KMS-11 (cell line): ENCODE results near the gene POU2AF1.

Experiments used
- H2AFZ ChIP-seq: fragments of 200-600 bp; sonication (generic); 2 replicates; pipeline ENCODE4 v1.6.1; 2016; ENCODE audit warnings: antibody characterized with exemption, mixed run types, low read depth
- H3K27ac ChIP-seq: fragments of 200-600 bp; sonication (generic); 2 replicates; pipeline ENCODE4 v1.6.1; 2016; ENCODE audit warnings: mild to moderate bottlenecking, mixed run types
- H3K27me3 ChIP-seq: fragments of 200-600 bp; sonication (generic); 2 replicates; pipeline ENCODE4 v1.6.1; 2017; ENCODE audit warnings: mild to moderate bottlenecking, low read depth, mixed run types, moderate library complexity; ENCODE audit not compliant: insufficient read depth
- H3K36me3 ChIP-seq: fragments of 200-600 bp; sonication (generic); 2 replicates; pipeline ENCODE4 v1.6.1; 2017; ENCODE audit warnings: mild to moderate bottlenecking, mixed run types; ENCODE audit not compliant: insufficient read depth
- H3K4me1 ChIP-seq: fragments of 200-600 bp; sonication (generic); 2 replicates; pipeline ENCODE4 v1.6.1; 2016; ENCODE audit warnings: mild to moderate bottlenecking, low read depth, mixed run types; ENCODE audit not compliant: poor library complexity, severe bottlenecking
- H3K4me2 ChIP-seq: fragments of 200-600 bp; sonication (generic); 2 replicates; pipeline ENCODE4 v1.7.0; 2016; ENCODE audit warnings: mild to moderate bottlenecking, mixed run types
- H3K4me3 ChIP-seq: fragments of 200-600 bp; sonication (generic); IDR thresholded peaks from 2 replicates; pipeline ENCODE4 v1.6.1; 2017; ENCODE audit warnings: low read depth, low read length, mixed read lengths; ENCODE audit not compliant: insufficient read depth
- H3K79me2 ChIP-seq: fragments of 200-600 bp; sonication (generic); 2 replicates; pipeline ENCODE4 v1.6.1; 2016; ENCODE audit warnings: low read depth, mixed run types; ENCODE audit not compliant: insufficient read depth
- H3K9ac ChIP-seq: fragments of 200-600 bp; sonication (generic); 2 replicates; pipeline ENCODE4 v1.6.1; 2016; ENCODE audit warnings: mild to moderate bottlenecking, mixed run types
- H4K20me1 ChIP-seq: fragments of 200-600 bp; sonication (generic); 2 replicates; pipeline ENCODE4 v1.6.1; 2016; ENCODE audit warnings: mild to moderate bottlenecking, mixed run types; ENCODE audit not compliant: insufficient read depth
- CTCF ChIP-seq: fragments of 200-600 bp; sonication (generic); conservative IDR thresholded peaks from 2 replicates; pipeline ENCODE4 v1.6.1; 2017; ENCODE audit warnings: low read depth, mild to moderate bottlenecking, antibody characterized with exemption, low read length, moderate library complexity, mixed read lengths

The POU2AF1 gene

GRCh38 chr11:111308140-111308539, 70.9 kb downstream of the POU2AF1 start:
- Histone ChIP-seq H3K27ac (no peak overlapping the region), H2AFZ (no peak overlapping the region), H3K4me2 (no peak overlapping the region), H3K79me2 (no peaks in the 10 kb centered on the region), H3K4me3 (no peak overlapping the region), H4K20me1 (no peaks in the 10 kb centered on the region), H3K4me1 (no peaks in the 10 kb centered on the region), H3K27me3 (no peaks in the 10 kb centered on the region), H3K36me3 (no peaks in the 10 kb centered on the region), H3K9ac (no peak overlapping the region)
- TF ChIP-seq CTCF = no peak

DNA sequence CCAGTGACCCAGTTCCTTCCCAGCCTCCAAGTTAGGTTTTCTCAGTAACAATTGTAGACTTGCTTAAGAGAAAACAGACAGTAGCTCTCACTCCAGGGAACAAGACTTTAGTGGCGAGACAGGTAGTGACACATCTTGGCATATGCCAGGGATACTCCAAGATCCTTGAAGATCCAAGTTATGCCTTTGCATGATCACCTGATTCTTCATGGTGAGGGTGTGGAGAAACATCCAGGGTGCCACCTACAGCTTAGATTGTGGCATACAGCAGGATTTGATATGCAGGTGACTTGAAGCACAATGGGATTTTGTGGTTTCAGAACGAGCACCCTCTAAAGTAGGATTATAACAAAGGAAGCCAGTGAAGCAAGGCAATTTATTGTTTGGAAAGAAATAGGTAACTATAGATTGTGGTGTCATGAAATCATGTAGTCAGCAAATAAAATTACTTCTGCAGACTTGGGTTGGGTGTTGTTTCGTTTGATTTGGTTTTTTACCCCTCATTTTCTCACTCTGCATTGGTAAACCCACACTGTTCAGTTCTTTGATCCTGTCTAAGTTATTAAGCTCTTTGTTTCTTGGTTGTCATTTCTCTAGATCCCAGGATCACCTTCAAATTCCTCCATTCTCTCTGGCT, 71.5 kb downstream of the POU2AF1 start:
- no peaks in the 10 kb centered on the region for H3K27me3 ChIP-seq
- TF ChIP-seq CTCF = no peak
- no peak overlapping the region for H3K4me3 ChIP-seq
- H3K79me2 ChIP-seq = no peaks in the 10 kb centered on the region
- no peak overlapping the region for H3K9ac ChIP-seq
- H3K4me2 ChIP-seq = no peak overlapping the region
- H4K20me1 ChIP-seq = no peaks in the 10 kb centered on the region
- no peaks in the 10 kb centered on the region for H3K36me3 ChIP-seq
- no peak overlapping the region for H3K27ac ChIP-seq
- H3K4me1 ChIP-seq = no peaks in the 10 kb centered on the region
- no peak overlapping the region for H2AFZ ChIP-seq

GRCh38 chr11:111306321-111306720, 72.8 kb downstream of the POU2AF1 start:
- Histone ChIP-seq H3K4me1 (no peaks in the 10 kb centered on the region), H3K9ac (no peak overlapping the region), H3K36me3 (no peaks in the 10 kb centered on the region), H3K4me3 (no peak overlapping the region), H4K20me1 (no peaks in the 10 kb centered on the region), H2AFZ (no peak overlapping the region), H3K4me2 (no peak overlapping the region), H3K79me2 (no peaks in the 10 kb centered on the region), H3K27ac (no peak overlapping the region), H3K27me3 (no peaks in the 10 kb centered on the region)
- no peak for TF ChIP-seq CTCF

DNA sequence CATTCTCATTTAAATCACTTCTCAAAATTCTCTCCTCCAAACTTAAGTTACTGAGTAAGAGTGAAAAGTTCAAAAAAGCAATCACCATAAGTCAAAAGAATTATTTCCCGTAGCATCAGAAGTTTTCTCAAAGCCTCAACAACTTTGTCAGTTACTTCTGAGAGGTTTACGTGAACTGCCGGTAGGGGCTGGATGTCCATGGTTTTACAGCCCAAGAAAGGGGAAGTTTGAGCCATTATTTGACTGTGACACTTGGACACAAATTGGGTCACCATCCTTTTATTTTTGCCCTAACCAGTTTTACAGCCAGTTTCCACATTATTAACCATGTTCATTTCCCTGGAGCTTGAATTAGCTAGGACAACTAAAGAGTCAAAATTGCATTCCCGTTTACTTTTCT, 73.2 kb downstream of the POU2AF1 start:
- no peaks in the 10 kb centered on the region for H3K4me1 ChIP-seq
- no peak overlapping the region for H2AFZ ChIP-seq

More for the DNA sequence above, 73.2 kb downstream of the POU2AF1 start:
- Histone ChIP-seq H3K27ac (no peak overlapping the region), H3K4me2 (no peak overlapping the region), H3K79me2 (no peaks in the 10 kb centered on the region), H4K20me1 (no peaks in the 10 kb centered on the region), H3K4me3 (no peak overlapping the region), H3K9ac (no peak overlapping the region), H3K36me3 (no peaks in the 10 kb centered on the region), H3K27me3 (no peaks in the 10 kb centered on the region)
- TF ChIP-seq CTCF = no peak
